Peyer's patch (tissue), 4 donors: ENCODE data around the gene CA11.
A peak's percentile ranks its signal among the peaks of the same experiment; 100 is the strongest.

Experiments
- CTCF ChIP-seq, 6 experiments: fragments of 450-650 bp in 4 of 6; fragments of 200-600 bp in 2 of 6; sonication (generic) in 1 of 6; IDR thresholded peaks; one replicate each; pipeline ENCODE4 v1.5.1; 2017 to 2019; ENCODE audit warnings: antibody characterized with exemption in 6 of 6, mild to moderate bottlenecking in 3 of 6, moderate library complexity in 1 of 6
- POLR2A ChIP-seq, 2 donors: fragments of 450-650 bp; IDR thresholded peaks; one replicate each; pipeline ENCODE4 v1.5.1; 2017; ENCODE audit warnings: antibody characterized with exemption in 2 of 2, mild to moderate bottlenecking in 2 of 2, moderate library complexity in 2 of 2

- TF ChIP-seq CTCF (IDR thresholded peaks at IDR 0.05) (peak in 2 of 6 experiments; percentile 4 to 8), POLR2A (IDR thresholded peaks at IDR 0.05) (peak in 1 of 2 donors; percentile 56)
These were observed 21.9 kb downstream of the CA11 start for GRCh38 chr19:48624067-48624594.
